ENCODE data around the gene CALHM1.

CALHM1 gene

GRCh38 chr10:103500481-103500880, 41.8 kb upstream of the CALHM1 start:
- no peak overlapping the region for H4K91ac ChIP-seq (ENCODE audit: low read length)
- no peak overlapping the region for H3K9ac ChIP-seq (ENCODE audit: low read length)
- H3K4me1 ChIP-seq (ENCODE audit: control insufficient read depth, insufficient read depth, low read depth, low read length), result peaks cover 9% of the 10 kb centered on the region
- H4K8ac ChIP-seq (ENCODE audit: low read length), result no peak overlapping the region
- H3K79me1 ChIP-seq (replicated peaks; ENCODE audit: low read length, poor library complexity, severe bottlenecking), result no peaks in the 10 kb centered on the region
- H3K4ac ChIP-seq (ENCODE audit: low read depth in 1 of 2, low read length in 2 of 2), result no peak overlapping the region
- H2AFZ ChIP-seq (ENCODE audit: low read depth, low read length), result no peak overlapping the region
- H3K4me2 ChIP-seq (ENCODE audit: low read length, poor library complexity, severe bottlenecking), result no peak overlapping the region
- no peak overlapping the region for H2AK5ac ChIP-seq (ENCODE audit: low read length, severe bottlenecking)
- H2BK12ac ChIP-seq (ENCODE audit: low read length in 2 of 2), result no peak overlapping the region
- WGBS, result 93% methylated on average over 6 of the region's 6 CpGs
- no peak overlapping the region for H2BK120ac ChIP-seq (ENCODE audit: low read depth, low read length)
- H3K27ac ChIP-seq (ENCODE audit: low read length, poor library complexity, severe bottlenecking), result no peak overlapping the region
- H3K27me3 ChIP-seq (ENCODE audit: control insufficient read depth in 1 of 2, insufficient read depth in 1 of 2, low read length in 2 of 2), result peaks cover 64 to 85% of the 10 kb centered on the region in 2 experiments
- H3K36me3 ChIP-seq (ENCODE audit: control insufficient read depth in 1 of 2, insufficient read depth in 2 of 2, low read depth in 1 of 2, low read length in 2 of 2), result no peaks in the 10 kb centered on the region
- H2BK5ac ChIP-seq (ENCODE audit: low read depth, low read length, poor library complexity, severe bottlenecking), result no peak overlapping the region
- no peak for DNase-seq
- H3K4me3 ChIP-seq (ENCODE audit: insufficient read depth in 1 of 2, low read depth in 1 of 2, low read length in 2 of 2), result no peak overlapping the region
- H3K23ac ChIP-seq (ENCODE audit: low read length in 2 of 2), result no peak overlapping the region
- H3K14ac ChIP-seq (ENCODE audit: low read length in 2 of 2), result no peak overlapping the region
- no peak overlapping the region for H2BK15ac ChIP-seq (ENCODE audit: low read depth, poor library complexity, severe bottlenecking)
- H3K9me3 ChIP-seq (ENCODE audit: control insufficient read depth, low read length), result no peaks in the 10 kb centered on the region
- H3K18ac ChIP-seq (ENCODE audit: low read depth in 1 of 2, low read length in 2 of 2), result no peak overlapping the region

DNA sequence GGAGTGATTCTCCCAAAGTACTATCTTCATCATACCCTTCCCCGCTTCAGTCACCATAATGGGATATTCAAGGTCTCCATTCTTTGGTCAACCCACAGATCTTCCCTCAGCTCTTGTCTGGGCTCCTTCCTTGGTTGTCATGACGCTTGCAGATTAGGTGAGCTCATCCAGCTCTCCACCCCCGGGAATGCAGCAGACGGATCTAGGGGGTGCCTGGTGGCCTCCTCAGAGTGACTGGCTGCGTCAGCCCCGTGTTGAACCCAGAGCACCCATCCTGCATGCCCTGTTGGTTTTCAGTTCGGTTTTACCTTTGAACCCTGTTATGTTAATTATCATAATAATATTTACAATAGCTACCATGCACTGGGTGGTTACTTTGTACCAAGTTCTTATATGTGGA, 41.2 kb upstream of the CALHM1 start:
- Histone ChIP-seq H3K4me2 (ENCODE audit: low read length, poor library complexity, severe bottlenecking) (no peak overlapping the region), H3K79me1 (replicated peaks; ENCODE audit: low read length, poor library complexity, severe bottlenecking) (no peaks in the 10 kb centered on the region), H3K9ac (ENCODE audit: low read length) (no peak overlapping the region), H2AFZ (ENCODE audit: low read depth, low read length) (no peak overlapping the region), H2AK5ac (ENCODE audit: low read length, severe bottlenecking) (no peak overlapping the region), H2BK120ac (ENCODE audit: low read depth, low read length) (no peak overlapping the region), H3K18ac (ENCODE audit: low read depth in 1 of 2, low read length in 2 of 2) (no peak overlapping the region), H3K4me3 (ENCODE audit: insufficient read depth in 1 of 2, low read depth in 1 of 2, low read length in 2 of 2) (no peak overlapping the region), H3K27me3 (ENCODE audit: control insufficient read depth in 1 of 2, insufficient read depth in 1 of 2, low read length in 2 of 2) (peaks cover 68 to 87% of the 10 kb centered on the region in 2 experiments), H3K4me1 (ENCODE audit: control insufficient read depth, insufficient read depth, low read depth, low read length) (peaks cover 6% of the 10 kb centered on the region), H2BK15ac (ENCODE audit: low read depth, poor library complexity, severe bottlenecking) (no peak overlapping the region), H3K4ac (ENCODE audit: low read depth in 1 of 2, low read length in 2 of 2) (no peak overlapping the region), H4K91ac (ENCODE audit: low read length) (no peak overlapping the region), H3K14ac (ENCODE audit: low read length in 2 of 2) (no peak overlapping the region), H4K8ac (ENCODE audit: low read length) (no peak overlapping the region), H2BK5ac (ENCODE audit: low read depth, low read length, poor library complexity, severe bottlenecking) (no peak overlapping the region), H3K36me3 (ENCODE audit: control insufficient read depth in 1 of 2, insufficient read depth in 2 of 2, low read depth in 1 of 2, low read length in 2 of 2) (no peaks in the 10 kb centered on the region), H3K9me3 (ENCODE audit: control insufficient read depth, low read length) (no peaks in the 10 kb centered on the region), H2BK12ac (ENCODE audit: low read length in 2 of 2) (no peak overlapping the region), H3K27ac (ENCODE audit: low read length, poor library complexity, severe bottlenecking) (no peak overlapping the region), H3K23ac (ENCODE audit: low read length in 2 of 2) (no peak overlapping the region)
- WGBS, result 63% methylated on average over 3 of the region's 7 CpGs
- DNase-seq, result no peak

GRCh38 chr10:103498936-103499638, 40.4 kb upstream of the CALHM1 start:
- Histone ChIP-seq H2BK12ac (ENCODE audit: low read length in 2 of 2) (no peak overlapping the region), H3K23ac (ENCODE audit: low read length in 2 of 2) (no peak overlapping the region), H4K91ac (ENCODE audit: low read length) (no peak overlapping the region), H2BK5ac (ENCODE audit: low read depth, low read length, poor library complexity, severe bottlenecking) (no peak overlapping the region), H3K4ac (ENCODE audit: low read depth in 1 of 2, low read length in 2 of 2) (no peak overlapping the region), H3K14ac (ENCODE audit: low read length in 2 of 2) (no peak overlapping the region), H3K36me3 (ENCODE audit: control insufficient read depth in 1 of 2, insufficient read depth in 2 of 2, low read depth in 1 of 2, low read length in 2 of 2) (no peaks in the 10 kb centered on the region), H3K79me1 (replicated peaks; ENCODE audit: low read length, poor library complexity, severe bottlenecking) (no peaks in the 10 kb centered on the region), H3K9me3 (ENCODE audit: control insufficient read depth, low read length) (no peaks in the 10 kb centered on the region), H3K9ac (ENCODE audit: low read length) (no peak overlapping the region), H3K4me2 (ENCODE audit: low read length, poor library complexity, severe bottlenecking) (no peak overlapping the region), H3K27ac (ENCODE audit: low read length, poor library complexity, severe bottlenecking) (no peak overlapping the region), H2BK15ac (ENCODE audit: low read depth, poor library complexity, severe bottlenecking) (no peak overlapping the region), H3K4me3 (ENCODE audit: insufficient read depth in 1 of 2, low read depth in 1 of 2, low read length in 2 of 2) (no peak overlapping the region), H3K4me1 (ENCODE audit: control insufficient read depth, insufficient read depth, low read depth, low read length) (peaks cover 12% of the 10 kb centered on the region), H2AK5ac (ENCODE audit: low read length, severe bottlenecking) (no peak overlapping the region), H3K27me3 (ENCODE audit: control insufficient read depth in 1 of 2, insufficient read depth in 1 of 2, low read length in 2 of 2) (peaks cover 75 to 87% of the 10 kb centered on the region in 2 experiments), H3K18ac (ENCODE audit: low read depth in 1 of 2, low read length in 2 of 2) (no peak overlapping the region), H2BK120ac (ENCODE audit: low read depth, low read length) (no peak overlapping the region), H4K8ac (ENCODE audit: low read length) (no peak overlapping the region), H2AFZ (ENCODE audit: low read depth, low read length) (no peak overlapping the region)
- no peak for DNase-seq
- WGBS, result 94% methylated on average over 5 of the region's 5 CpGs

DNA sequence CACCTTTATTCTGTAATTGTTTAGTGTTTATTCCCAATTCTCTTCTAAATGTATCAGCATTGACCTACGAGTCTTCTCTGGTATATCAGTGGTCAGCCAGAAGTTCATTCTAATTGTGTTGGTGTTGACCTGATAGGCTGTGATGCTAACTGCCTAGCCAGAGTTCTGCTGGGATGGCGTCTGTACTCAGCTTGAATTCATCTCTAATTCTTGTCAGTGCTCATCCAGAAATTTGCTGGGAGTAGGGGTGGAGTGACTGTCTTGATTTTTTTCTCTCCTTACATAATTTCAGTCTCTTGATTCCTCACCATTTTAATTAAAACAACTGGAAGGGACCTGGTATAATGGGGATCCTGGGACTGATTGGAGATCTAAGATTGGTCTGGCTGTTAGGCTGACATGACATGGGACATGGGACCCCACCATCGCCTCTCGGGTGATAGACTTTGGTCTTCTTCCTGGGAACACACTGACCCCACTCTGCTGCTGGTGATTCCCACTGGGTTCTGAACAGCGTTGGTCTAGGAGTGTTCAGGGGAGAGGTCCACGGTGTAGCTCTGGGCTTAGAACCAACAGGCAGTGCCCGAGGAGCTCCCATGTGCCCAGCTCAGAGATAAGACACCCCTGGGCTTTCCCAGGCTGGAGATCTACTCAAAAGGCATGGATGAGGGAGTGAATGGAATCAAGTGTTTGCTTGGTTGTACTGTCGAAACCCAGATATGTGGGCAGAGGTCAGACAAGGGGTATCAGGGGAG, 38.6 kb upstream of the CALHM1 start:
- Histone ChIP-seq H4K91ac (ENCODE audit: low read length) (no peak overlapping the region), H2BK120ac (ENCODE audit: low read depth, low read length) (no peak overlapping the region), H3K14ac (ENCODE audit: low read length in 2 of 2) (no peak overlapping the region), H3K9ac (ENCODE audit: low read length) (no peak overlapping the region), H3K27ac (ENCODE audit: low read length, poor library complexity, severe bottlenecking) (no peak overlapping the region), H3K4me2 (ENCODE audit: low read length, poor library complexity, severe bottlenecking) (no peak overlapping the region), H2AFZ (ENCODE audit: low read depth, low read length) (no peak overlapping the region), H2BK12ac (ENCODE audit: low read length in 2 of 2) (no peak overlapping the region), H2AK5ac (ENCODE audit: low read length, severe bottlenecking) (no peak overlapping the region), H3K4me3 (ENCODE audit: insufficient read depth in 1 of 2, low read depth in 1 of 2, low read length in 2 of 2) (no peak overlapping the region), H3K4me1 (ENCODE audit: control insufficient read depth, insufficient read depth, low read depth, low read length) (peaks cover 18% of the 10 kb centered on the region), H2BK15ac (ENCODE audit: low read depth, poor library complexity, severe bottlenecking) (no peak overlapping the region), H3K23ac (ENCODE audit: low read length in 2 of 2) (no peak overlapping the region), H3K18ac (ENCODE audit: low read depth in 1 of 2, low read length in 2 of 2) (no peak overlapping the region), H3K27me3 (ENCODE audit: control insufficient read depth in 1 of 2, insufficient read depth in 1 of 2, low read length in 2 of 2) (peaks cover 76 to 81% of the 10 kb centered on the region in 2 experiments), H3K9me3 (ENCODE audit: control insufficient read depth, low read length) (no peaks in the 10 kb centered on the region), H4K8ac (ENCODE audit: low read length) (no peak overlapping the region), H3K4ac (ENCODE audit: low read depth in 1 of 2, low read length in 2 of 2) (no peak overlapping the region), H3K36me3 (ENCODE audit: control insufficient read depth in 1 of 2, insufficient read depth in 2 of 2, low read depth in 1 of 2, low read length in 2 of 2) (no peaks in the 10 kb centered on the region), H2BK5ac (ENCODE audit: low read depth, low read length, poor library complexity, severe bottlenecking) (no peak overlapping the region), H3K79me1 (replicated peaks; ENCODE audit: low read length, poor library complexity, severe bottlenecking) (no peaks in the 10 kb centered on the region)
- no peak for DNase-seq
- WGBS, result 91% methylated on average over 7 of the region's 8 CpGs
